GM12892 (cell line): ENCODE data around the gene HNRNPLL.

Experiments used
- DNase-seq: peaks from one replicate; pipeline ENCODE4 v3.0.0; 2011; ENCODE audit not compliant: insufficient read length
- FAIRE-seq: peaks from 2 replicates; lab custom pipeline; 2011; peaks lifted over from hg19 to GRCh38; lab: Jason Lieb, UNC
- POLR2A ChIP-seq: IDR thresholded peaks from 2 replicates; pipeline ENCODE4 v1.6.1; 2011; ENCODE audit warnings: low read depth, low read length, control low read depth
- POLR2AphosphoS5 ChIP-seq: IDR thresholded peaks from 2 replicates; pipeline ENCODE4 v1.6.1; 2011; ENCODE audit warnings: low read depth, low read length, control low read depth
- TAF1 ChIP-seq: IDR thresholded peaks from 2 replicates; pipeline ENCODE4 v1.6.1; 2011; ENCODE audit warnings: low read depth, mild to moderate bottlenecking, control low read depth, low read length, borderline replicate concordance

HNRNPLL gene

DNA sequence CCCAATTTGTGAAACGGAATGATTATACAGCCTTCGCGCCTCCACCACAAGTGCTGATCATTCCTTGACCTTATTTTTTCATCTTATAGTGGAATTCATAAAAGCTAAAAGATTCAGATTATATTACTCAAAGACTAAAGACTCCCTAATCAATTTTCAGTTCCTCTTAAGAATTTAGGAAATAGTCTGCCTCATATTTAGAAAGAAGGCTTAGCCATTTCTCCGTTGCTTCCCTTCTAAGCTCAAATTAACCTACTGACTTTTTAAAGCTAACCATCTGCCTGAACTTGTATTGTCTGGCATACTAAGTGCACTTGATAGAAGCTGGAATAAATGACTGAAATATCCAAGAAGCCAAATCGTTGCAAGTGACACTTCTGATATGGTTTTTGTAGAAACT lies 44.7 kb downstream of the HNRNPLL start:
- no peak for TF ChIP-seq POLR2A
- no peak for TF ChIP-seq TAF1
- TF ChIP-seq POLR2AphosphoS5: no peak
- DNase-seq (no peak), FAIRE-seq (no peak)

- no peak for FAIRE-seq
- no peak for TF ChIP-seq POLR2AphosphoS5
- no peak for TF ChIP-seq POLR2A
- TF ChIP-seq TAF1: no peak
- no peak for DNase-seq
These were observed 45.5 kb downstream of the HNRNPLL start for GRCh38 chr2:38557217-38557616.

GRCh38 chr2:38556006-38556801 lies 46.5 kb downstream of the HNRNPLL start:
- FAIRE-seq: no peak
- no peak for TF ChIP-seq POLR2AphosphoS5
- no peak for TF ChIP-seq TAF1
- TF ChIP-seq POLR2A: no peak

GRCh38 chr2:38554973-38555595 lies 47.6 kb downstream of the HNRNPLL start:
- no peak for DNase-seq
- TF ChIP-seq POLR2A: no peak
- no peak for TF ChIP-seq POLR2AphosphoS5
- TF ChIP-seq TAF1: no peak
- FAIRE-seq: peak; percentile 68

More at GRCh38 chr2:38556006-38556801, 46.5 kb downstream of the HNRNPLL start:
- DNase-seq: no peak

DNA sequence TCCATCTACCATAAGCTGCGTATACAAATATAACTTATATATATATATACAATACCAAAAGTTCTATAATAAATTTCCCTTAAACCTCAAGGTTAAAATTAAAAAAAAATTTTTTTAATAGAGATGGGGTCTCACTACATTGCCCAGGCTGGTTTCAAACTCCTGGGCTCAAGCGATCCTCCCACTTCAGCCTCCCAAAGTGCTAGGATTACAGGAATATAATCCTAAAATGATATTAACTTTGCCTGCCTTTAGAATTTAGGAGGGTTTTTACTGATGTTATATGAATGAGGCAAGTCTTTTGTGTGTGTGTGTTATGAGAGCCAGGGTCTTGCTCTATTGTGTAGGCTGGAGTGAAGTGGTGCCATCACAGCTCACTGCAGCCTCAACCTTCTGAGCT lies 49.2 kb downstream of the HNRNPLL start:
- DNase-seq (no peak), FAIRE-seq (no peak)
- TF ChIP-seq TAF1 (no peak), POLR2A (no peak), POLR2AphosphoS5 (no peak)

GRCh38 chr2:38552259-38552658 lies 50.5 kb downstream of the HNRNPLL start:
- DNase-seq (no peak), FAIRE-seq (no peak)
- TF ChIP-seq POLR2A (no peak), TAF1 (no peak), POLR2AphosphoS5 (no peak)

GRCh38 chr2:38551746-38552145 lies 51.0 kb downstream of the HNRNPLL start:
- TF ChIP-seq POLR2AphosphoS5: no peak
- no peak for TF ChIP-seq TAF1
- TF ChIP-seq POLR2A: no peak
- DNase-seq: no peak
- no peak for FAIRE-seq

DNA sequence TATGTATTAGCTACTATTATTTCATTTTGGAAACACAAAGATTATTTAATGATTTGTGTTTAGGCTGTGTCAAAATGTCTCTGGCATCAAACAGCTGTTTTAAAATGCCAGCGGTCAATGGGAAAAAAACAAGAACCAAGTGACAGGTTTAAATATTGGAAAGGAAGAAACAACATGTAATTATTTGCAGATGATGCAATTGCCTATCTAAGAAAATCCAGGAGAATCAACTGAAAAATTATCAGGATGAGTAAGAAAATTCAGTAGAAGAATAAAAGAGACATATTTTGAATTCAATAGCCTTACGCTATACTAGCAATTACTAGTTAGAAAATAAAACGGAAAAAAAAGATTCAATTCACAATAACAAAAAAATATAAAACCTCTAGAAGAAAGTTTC lies 51.6 kb downstream of the HNRNPLL start:
- FAIRE-seq: no peak
- DNase-seq: no peak
- TF ChIP-seq POLR2A (no peak), TAF1 (no peak), POLR2AphosphoS5 (no peak)

DNA sequence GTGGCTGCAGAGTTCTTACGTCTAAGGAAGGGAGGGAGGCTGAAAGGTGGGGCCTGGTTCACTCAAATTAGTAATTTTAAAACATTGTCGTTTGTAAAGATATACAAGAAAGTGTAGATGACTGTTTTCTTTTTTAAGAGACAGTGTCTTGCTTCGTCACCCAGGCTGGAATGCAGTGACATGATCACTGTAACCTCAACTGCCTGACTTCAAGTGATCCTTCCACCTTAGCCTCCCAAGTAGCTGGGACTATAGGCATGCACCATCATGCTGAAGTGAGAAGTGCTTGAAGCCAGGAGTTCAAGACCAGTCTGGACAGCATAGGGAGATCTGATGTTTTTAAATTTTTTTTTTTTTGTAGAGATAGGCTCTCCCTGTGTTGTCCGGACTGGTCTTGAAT lies 52.9 kb downstream of the HNRNPLL start:
- no peak for FAIRE-seq
- DNase-seq: no peak
- TF ChIP-seq POLR2A (no peak), POLR2AphosphoS5 (no peak), TAF1 (no peak)

DNA sequence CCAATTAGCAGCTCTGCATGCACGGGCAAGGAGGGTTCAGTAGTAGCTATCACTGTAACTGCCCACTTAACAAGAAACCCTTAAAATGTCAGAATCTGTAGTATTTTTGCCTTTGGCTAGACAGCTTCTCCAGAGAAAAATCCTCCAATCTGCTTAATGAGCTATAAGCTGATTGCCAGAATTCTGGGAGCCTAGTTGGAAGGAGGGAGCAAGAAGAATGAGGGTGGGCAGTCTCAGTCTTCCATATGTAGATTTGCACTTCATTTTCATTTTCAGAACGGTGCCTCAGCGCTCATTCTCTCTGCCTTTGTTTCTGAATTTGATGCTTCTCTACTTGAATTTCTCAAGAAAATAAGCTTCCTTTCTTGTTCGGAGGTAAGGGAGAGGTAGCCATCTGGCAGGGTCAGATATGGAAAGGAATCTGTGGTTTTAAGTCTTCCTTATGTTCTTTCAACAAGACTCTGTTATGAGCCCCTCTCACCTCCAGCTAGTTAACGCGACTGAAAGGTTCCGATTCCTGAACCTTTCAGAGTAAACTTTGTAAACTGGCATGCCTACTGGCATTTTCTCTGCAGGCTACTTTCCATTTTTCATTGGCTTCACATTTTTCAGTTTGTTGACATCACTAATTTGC lies 53.5 kb downstream of the HNRNPLL start:
- TF ChIP-seq TAF1 (no peak), POLR2AphosphoS5 (no peak), POLR2A (no peak)
- no peak for DNase-seq
- peak; percentile 33 for FAIRE-seq

GRCh38 chr2:38547791-38548190 lies 54.9 kb downstream of the HNRNPLL start:
- no peak for FAIRE-seq
- TF ChIP-seq POLR2A (no peak), TAF1 (no peak), POLR2AphosphoS5 (no peak)
- no peak for DNase-seq

GRCh38 chr2:38546585-38546984 lies 56.1 kb downstream of the HNRNPLL start:
- DNase-seq: no peak
- TF ChIP-seq POLR2A (no peak), POLR2AphosphoS5 (no peak), TAF1 (no peak)
- FAIRE-seq: no peak
